ENCODE data around the gene CRHR2. TPM values are rescaled to one million over a fixed set of nuclear protein-coding genes. Genes with fewer than 3 reads are reported as not detected.

Gene CRHR2
- total and polyA plus RNA-seq, 2 of the 4 experiments (the other 2 are of a cell fraction): not detected

- Histone ChIP-seq H4K8ac (ENCODE audit: low read depth in 2 of 2, low read length in 2 of 2) (no peak overlapping the region), H3K18ac (ENCODE audit: low read depth, low read length) (no peak overlapping the region), H3K4ac (ENCODE audit: low read depth, low read length) (no peak overlapping the region), H4K91ac (ENCODE audit: insufficient read depth, low read depth, low read length) (no peak overlapping the region), H3K4me3 (ENCODE audit: insufficient read depth, low read depth, low read length) (no peak overlapping the region), H3K79me1 (ENCODE audit: low read depth in 1 of 2, low read length in 2 of 2) (no peaks in the 10 kb centered on the region), H3K4me1 (ENCODE audit: control insufficient read depth, insufficient read depth, low read length) (no peaks in the 10 kb centered on the region), H3K36me3 (ENCODE audit: control insufficient read depth, insufficient read depth, low read length) (no peaks in the 10 kb centered on the region), H3K23ac (ENCODE audit: low read depth, low read length) (no peak overlapping the region), H3K9me3 (ENCODE audit: control insufficient read depth, insufficient read depth, low read length) (no peaks in the 10 kb centered on the region), H2BK15ac (ENCODE audit: low read depth, low read length) (no peak overlapping the region), H3K9ac (ENCODE audit: low read depth, low read length) (no peak overlapping the region), H2BK5ac (ENCODE audit: low read depth, low read length, poor library complexity, severe bottlenecking) (no peak overlapping the region), H3K4me2 (ENCODE audit: low read depth, low read length) (no peak overlapping the region), H3K14ac (replicated peaks; ENCODE audit: low read depth, low read length) (no peak overlapping the region), H2BK20ac (ENCODE audit: low read depth, low read length) (no peak overlapping the region), H3K27me3 (ENCODE audit: control insufficient read depth, insufficient read depth, low read length) (peaks cover 60% of the 10 kb centered on the region), H3K9me1 (ENCODE audit: insufficient read depth, low read length) (no peaks in the 10 kb centered on the region), H3K27ac (ENCODE audit: insufficient read depth, low read length) (no peak overlapping the region), H2AK5ac (ENCODE audit: low read depth, low read length) (no peak overlapping the region), H2AK9ac (replicated peaks; ENCODE audit: low read depth, low read length, poor library complexity) (no peak overlapping the region), H3K56ac (ENCODE audit: extremely low read depth, insufficient read depth, low read length) (no peak overlapping the region), H4K20me1 (ENCODE audit: insufficient read depth, low read length) (no peaks in the 10 kb centered on the region), H2AFZ (replicated peaks; ENCODE audit: low read length, poor library complexity) (no peak overlapping the region), H4K5ac (ENCODE audit: low read depth, low read length) (no peak overlapping the region), H2BK120ac (ENCODE audit: low read depth, low read length) (no peak overlapping the region)
- BruUV-seq (replicated peaks): no TSS peak
- TF ChIP-seq CEBPB (IDR thresholded peaks at IDR 0.05; ENCODE audit: low read depth, low read length): no peak
- no peak for TF ChIP-seq BHLHE40 (IDR thresholded peaks at IDR 0.05; ENCODE audit: low read depth, low read length)
- no peak for TF ChIP-seq MAFK (IDR thresholded peaks at IDR 0.05; ENCODE audit: low read depth, low read length)
- TF ChIP-seq MXI1 (IDR thresholded peaks at IDR 0.05; ENCODE audit: borderline replicate concordance, low read depth, low read length): no peak
- TF ChIP-seq RFX5 (IDR thresholded peaks at IDR 0.05; ENCODE audit: low read depth, low read length): no peak
- no peak for TF ChIP-seq RCOR1 (IDR thresholded peaks at IDR 0.05; ENCODE audit: insufficient replicate concordance, low read length)
- no peak for TF ChIP-seq RAD21 (IDR thresholded peaks at IDR 0.05; ENCODE audit: low read length)
- TF ChIP-seq, protein P1, sequence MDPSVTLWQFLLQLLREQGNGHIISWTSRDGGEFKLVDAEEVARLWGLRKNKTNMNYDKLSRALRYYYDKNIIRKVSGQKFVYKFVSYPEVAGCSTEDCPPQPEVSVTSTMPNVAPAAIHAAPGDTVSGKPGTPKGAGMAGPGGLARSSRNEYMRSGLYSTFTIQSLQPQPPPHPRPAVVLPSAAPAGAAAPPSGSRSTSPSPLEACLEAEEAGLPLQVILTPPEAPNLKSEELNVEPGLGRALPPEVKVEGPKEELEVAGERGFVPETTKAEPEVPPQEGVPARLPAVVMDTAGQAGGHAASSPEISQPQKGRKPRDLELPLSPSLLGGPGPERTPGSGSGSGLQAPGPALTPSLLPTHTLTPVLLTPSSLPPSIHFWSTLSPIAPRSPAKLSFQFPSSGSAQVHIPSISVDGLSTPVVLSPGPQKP (IDR thresholded peaks at IDR 0.05; ENCODE audit: borderline replicate concordance, low read depth, low read length): no peak
- TF ChIP-seq USF2 (IDR thresholded peaks at IDR 0.05; ENCODE audit: low read depth, low read length): no peak
- TF ChIP-seq SMC3 (IDR thresholded peaks at IDR 0.05; ENCODE audit: low read depth, low read length): no peak
- DNase-seq (no peak), ATAC-seq (ENCODE audit: low read depth) (no peak)
- CTCF ChIA-PET: no interaction called here
- no CpG with 5 or more reads among the region's 5 CpGs for WGBS, 2 experiments (ENCODE audit: extremely low coverage in 2 of 2, insufficient read length in 1 of 2)
- in situ Hi-C loops (cut with MboI; ENCODE audit: low sequenced_read_pairs): no loop called here
- dilution Hi-C loops (cut with HindIII; ENCODE audit: low sequenced_read_pairs, unreplicated experiment): no loop called here
- POLR2A ChIA-PET (ENCODE audit: unreplicated experiment): no interaction called here
- intact Hi-C loops (cut with micrococcal nuclease): no loop called here
Observed at GRCh38 chr7:30688718-30689221, 6.5 kb upstream of the CRHR2 start.
